Astrocyte (in vitro differentiated cells and primary cell): ENCODE results near the gene SYT7. TPM values are rescaled to one million over a fixed set of nuclear protein-coding genes. Genes with fewer than 3 reads are reported as not detected.

Experiments used
- DNase-seq: peaks from one replicate; pipeline ENCODE4 v3.0.0-alpha.2; 2010; ENCODE audit warnings: low read depth
- FAIRE-seq: peaks from 2 replicates; lab custom pipeline; 2011; peaks lifted over from hg19 to GRCh38; lab: Jason Lieb, UNC
- H2AFZ ChIP-seq: 2 replicates; pipeline ENCODE4 v1.6.0; 2012; ENCODE audit warnings: low read depth, low read length, inconsistent platforms
- H3K27ac ChIP-seq: 2 replicates; pipeline ENCODE4 v1.5.1; 2011; ENCODE audit warnings: low read depth, low read length, inconsistent platforms
- H3K27me3 ChIP-seq: 2 replicates; pipeline ENCODE4 v1.6.0; 2011; ENCODE audit warnings: low read length, inconsistent platforms; ENCODE audit not compliant: insufficient read depth
- H3K36me3 ChIP-seq: 2 replicates; pipeline ENCODE4 v1.5.1; 2011; ENCODE audit warnings: low read length, inconsistent platforms; ENCODE audit not compliant: insufficient read depth
- H3K4me1 ChIP-seq: 2 replicates; pipeline ENCODE4 v1.5.1; 2011; ENCODE audit warnings: low read length, inconsistent platforms; ENCODE audit not compliant: insufficient read depth
- H3K4me2 ChIP-seq: 2 replicates; pipeline ENCODE4 v1.6.0; 2012; ENCODE audit warnings: low read length, inconsistent platforms
- H3K4me3 ChIP-seq: 2 replicates; pipeline ENCODE4 v1.5.1; 2011; ENCODE audit warnings: low read depth, mild to moderate bottlenecking, low read length, inconsistent platforms; ENCODE audit not compliant: insufficient read depth
- H3K79me2 ChIP-seq: 2 replicates; pipeline ENCODE4 v1.6.0; 2012; ENCODE audit warnings: mild to moderate bottlenecking, low read length, inconsistent platforms; ENCODE audit not compliant: insufficient read depth
- H3K9ac ChIP-seq: 2 replicates; pipeline ENCODE4 v1.6.0; 2012; ENCODE audit warnings: mild to moderate bottlenecking, low read length, inconsistent platforms
- H3K9me3 ChIP-seq: 2 replicates; pipeline ENCODE4 v1.5.1; 2012; ENCODE audit warnings: low read depth, mild to moderate bottlenecking, low read length, inconsistent platforms; ENCODE audit not compliant: insufficient read depth
- H4K20me1 ChIP-seq: 2 replicates; pipeline ENCODE4 v1.6.0; 2012; ENCODE audit warnings: low read length, inconsistent platforms; ENCODE audit not compliant: insufficient read depth
- H3K27ac Mint-ChIP-seq: one replicate; pipeline ENCODE4 v1.8.0; 2021; ENCODE audit warnings: mild to moderate bottlenecking, mixed read lengths; ENCODE audit not compliant: unreplicated experiment
- H3K27me3 Mint-ChIP-seq: one replicate; pipeline ENCODE4 v1.8.0; 2021; ENCODE audit warnings: low read depth, mixed read lengths; ENCODE audit not compliant: unreplicated experiment
- H3K36me3 Mint-ChIP-seq: one replicate; pipeline ENCODE4 v1.8.0; 2021; ENCODE audit warnings: low read depth, mixed read lengths; ENCODE audit not compliant: unreplicated experiment
- H3K4me1 Mint-ChIP-seq: one replicate; pipeline ENCODE4 v1.8.0; 2021; ENCODE audit warnings: low read depth, mixed read lengths; ENCODE audit not compliant: unreplicated experiment
- H3K4me3 Mint-ChIP-seq: one replicate; pipeline ENCODE4 v1.8.0; 2021; ENCODE audit warnings: mild to moderate bottlenecking, moderate library complexity, mixed read lengths; ENCODE audit not compliant: unreplicated experiment
- H3K9me3 Mint-ChIP-seq: one replicate; pipeline ENCODE4 v1.8.0; 2021; ENCODE audit warnings: mild to moderate bottlenecking, mixed read lengths; ENCODE audit not compliant: unreplicated experiment
- CTCF ChIP-seq: IDR thresholded peaks from 2 replicates; pipeline ENCODE4 v1.5.1; 2011; ENCODE audit warnings: low read depth, mild to moderate bottlenecking, inconsistent platforms, low read length, moderate library complexity; ENCODE audit not compliant: insufficient read depth
- EZH2 ChIP-seq: IDR thresholded peaks from 2 replicates; pipeline ENCODE4 v1.6.1; 2012; ENCODE audit warnings: mild to moderate bottlenecking, low read length, inconsistent platforms; ENCODE audit not compliant: insufficient read depth
- total RNA-seq: library from RNA; stranded (reverse); gene quantifications from 2 replicates; pipeline ENCODE4 v1.2.1, GENCODE V29; 2021

Gene SYT7
- total RNA-seq, 1 donor from 2014 or later: 3.7 TPM

DNA sequence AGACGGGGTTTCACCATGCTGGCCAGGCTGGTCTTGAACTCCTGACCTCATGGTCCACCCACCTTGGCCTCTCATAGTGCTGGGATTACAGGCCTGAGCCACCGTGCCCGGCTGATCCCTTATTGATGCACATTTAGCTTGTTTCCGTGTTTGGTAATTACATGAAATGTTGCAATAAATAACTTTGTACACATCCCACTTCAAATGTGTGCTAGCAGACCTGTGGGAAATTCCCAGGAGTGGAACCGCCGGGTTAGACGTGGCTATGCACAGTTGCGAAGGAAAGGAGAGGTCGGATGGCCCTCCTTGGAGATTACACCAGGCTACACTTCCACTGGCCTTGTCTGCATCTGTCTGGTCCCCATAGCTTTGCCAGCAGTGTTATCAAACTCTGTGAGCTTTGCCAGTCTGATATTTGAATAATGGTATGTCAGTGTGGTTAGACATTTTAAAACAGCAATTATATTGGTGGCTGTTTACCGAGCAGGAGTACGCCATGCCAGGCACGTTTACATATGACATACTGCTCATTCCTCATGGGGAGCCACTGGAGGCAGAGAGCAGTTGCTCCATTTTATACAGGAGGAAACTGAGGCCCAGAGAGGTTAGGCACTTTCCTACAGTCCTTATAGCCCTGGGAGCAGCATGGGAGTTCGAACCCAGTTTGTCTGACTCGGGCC lies 27.2 kb upstream of the SYT7 start:
- TF ChIP-seq EZH2 (no peak), CTCF (no peak)
- peaks cover 8% of the 10 kb centered on the region for H3K4me1 Mint-ChIP-seq
- peaks cover 8% of the 10 kb centered on the region for H3K4me1 ChIP-seq
- peaks cover 1% of the 10 kb centered on the region for H3K36me3 Mint-ChIP-seq
- no peak for DNase-seq
- H3K27me3 ChIP-seq: peaks cover 19% of the 10 kb centered on the region
- peaks cover 4% of the 10 kb centered on the region for H3K9me3 ChIP-seq
- FAIRE-seq: no peak
- H3K4me2 ChIP-seq: no peak overlapping the region
- no peak overlapping the region for H3K4me3 ChIP-seq
- no peak overlapping the region for H3K4me3 Mint-ChIP-seq
- peaks cover 42% of the 10 kb centered on the region for H3K27me3 Mint-ChIP-seq
- H3K27ac Mint-ChIP-seq: no peak overlapping the region
- H4K20me1 ChIP-seq: no peaks in the 10 kb centered on the region
- no peak overlapping the region for H3K9ac ChIP-seq
- H3K36me3 ChIP-seq: no peaks in the 10 kb centered on the region
- H2AFZ ChIP-seq: no peak overlapping the region
- H3K79me2 ChIP-seq: no peaks in the 10 kb centered on the region
- peaks cover 6% of the 10 kb centered on the region for H3K9me3 Mint-ChIP-seq
- H3K27ac ChIP-seq: no peak overlapping the region

DNA sequence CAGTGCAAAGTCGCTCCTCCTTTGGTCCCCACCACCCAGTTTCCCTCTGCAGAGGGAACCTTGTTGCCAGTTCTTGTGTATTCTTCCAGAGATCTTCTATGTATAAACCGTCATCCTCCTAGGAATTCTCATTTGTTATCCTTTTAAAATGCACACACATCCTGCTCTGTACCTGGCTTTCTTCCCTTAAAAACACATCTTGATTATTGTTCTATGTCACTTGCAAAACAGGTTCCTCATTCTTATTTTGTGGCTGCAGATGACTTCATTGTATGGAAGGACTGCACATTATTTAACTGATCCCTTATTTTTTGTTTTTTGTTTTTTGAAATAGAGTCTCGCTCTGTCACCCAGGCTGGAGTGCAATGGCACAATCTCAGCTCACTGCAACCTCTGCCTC lies 26.6 kb upstream of the SYT7 start:
- peaks cover 15% of the 10 kb centered on the region for H3K4me1 ChIP-seq
- peaks cover 6% of the 10 kb centered on the region for H3K9me3 Mint-ChIP-seq
- no peak overlapping the region for H3K4me2 ChIP-seq
- FAIRE-seq (no peak), DNase-seq (peak; percentile 33)
- no peak overlapping the region for H3K27ac ChIP-seq
- no peak overlapping the region for H3K4me3 ChIP-seq
- no peaks in the 10 kb centered on the region for H4K20me1 ChIP-seq
- no peak overlapping the region for H3K4me3 Mint-ChIP-seq
- H3K27ac Mint-ChIP-seq: no peak overlapping the region
- TF ChIP-seq EZH2 (no peak), CTCF (no peak)
- H3K36me3 Mint-ChIP-seq: peaks cover 1% of the 10 kb centered on the region
- H3K4me1 Mint-ChIP-seq: peaks cover 14% of the 10 kb centered on the region
- no peak overlapping the region for H2AFZ ChIP-seq
- no peak overlapping the region for H3K9ac ChIP-seq
- H3K9me3 ChIP-seq: peaks cover 4% of the 10 kb centered on the region
- no peaks in the 10 kb centered on the region for H3K79me2 ChIP-seq
- peaks cover 42% of the 10 kb centered on the region for H3K27me3 Mint-ChIP-seq
- H3K27me3 ChIP-seq: peaks cover 19% of the 10 kb centered on the region
- H3K36me3 ChIP-seq: no peaks in the 10 kb centered on the region

DNA sequence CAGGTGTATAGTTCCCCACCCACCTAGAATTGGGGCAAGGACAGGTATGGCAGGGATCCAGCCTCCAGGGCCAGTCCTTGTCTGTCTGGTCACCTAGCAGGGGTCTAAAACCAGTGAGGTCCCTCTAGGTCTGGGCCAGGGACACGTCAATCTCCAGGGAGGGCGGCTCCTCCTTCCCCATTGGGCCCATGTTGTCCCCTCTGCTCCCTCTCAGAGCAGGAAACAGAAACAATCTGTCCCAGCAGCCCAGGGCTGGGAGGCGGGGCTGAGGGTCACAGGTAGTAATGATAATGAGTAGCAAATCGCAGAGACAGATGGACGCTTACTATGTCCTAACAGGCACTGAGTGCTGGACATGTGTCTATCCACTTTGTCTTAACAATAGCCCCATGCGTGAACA lies 22.8 kb upstream of the SYT7 start:
- H2AFZ ChIP-seq: peak overlapping the region; percentile 28
- H3K4me2 ChIP-seq: peak overlapping the region; percentile 78

More for the DNA sequence above, 22.8 kb upstream of the SYT7 start:
- no peaks in the 10 kb centered on the region for H3K9me3 ChIP-seq
- H3K9ac ChIP-seq: peak overlapping the region; percentile 57
- Mint-ChIP-seq H3K9me3 (no peaks in the 10 kb centered on the region), H3K27ac (no peak overlapping the region), H3K27me3 (peaks cover 22% of the 10 kb centered on the region), H3K36me3 (no peaks in the 10 kb centered on the region), H3K4me3 (no peak overlapping the region), H3K4me1 (peaks cover 35% of the 10 kb centered on the region)
- no peaks in the 10 kb centered on the region for H3K79me2 ChIP-seq
- H4K20me1 ChIP-seq: no peaks in the 10 kb centered on the region
- H3K4me3 ChIP-seq: peak overlapping the region; percentile 7
- peak overlapping the region; percentile 41 for H3K27ac ChIP-seq
- H3K36me3 ChIP-seq: no peaks in the 10 kb centered on the region
- DNase-seq: no peak
- TF ChIP-seq EZH2: no peak
- TF ChIP-seq CTCF: no peak
- FAIRE-seq: no peak
- H3K27me3 ChIP-seq: peaks cover 9% of the 10 kb centered on the region
- H3K4me1 ChIP-seq: peaks cover 35% of the 10 kb centered on the region
